Subcutaneous adipose tissue (tissue), 4 donors: ENCODE results near the gene NEK5. TPM values are rescaled to one million over a fixed set of nuclear protein-coding genes. Genes with fewer than 3 reads are reported as not detected.

Experiments used
- total RNA-seq, 4 donors: library from RNA; depleted of rRNA; stranded (reverse); fragments of >200 nt; gene quantifications; one replicate each; pipeline ENCODE4 v1.1.0, GENCODE V29; 2016
- TF ChIP-seq, protein P1 (sequence below): fragments of 450-650 bp; IDR thresholded peaks from one replicate; pipeline ENCODE4 v1.5.1; 2016; ENCODE audit warnings: low read depth, mild to moderate bottlenecking, control low read depth, antibody characterized with exemption, moderate library complexity

The NEK5 gene
- total RNA-seq, 4 donors from 2014 or later = 0.16 to 0.22 (median 0.17) TPM; not detected in 1

DNA sequence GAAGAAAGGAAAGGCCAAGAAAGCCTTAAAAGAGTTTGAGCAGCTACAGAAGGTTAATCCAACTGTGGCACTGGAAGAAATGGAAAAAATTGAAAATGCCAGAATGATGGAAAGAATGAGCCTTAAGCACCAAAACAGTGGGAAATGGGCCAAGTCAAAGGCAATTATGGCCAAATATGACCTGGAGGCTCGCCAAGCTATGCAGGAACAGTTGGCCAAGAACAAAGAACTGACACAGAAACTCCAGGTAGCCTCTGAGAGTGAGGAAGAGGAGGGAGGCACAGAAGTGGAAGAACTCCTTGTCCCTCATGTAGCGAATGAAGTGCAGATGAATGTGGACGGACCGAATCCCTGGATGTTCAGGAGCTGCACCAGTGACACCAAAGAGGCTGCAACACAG is 99.3 kb downstream of the NEK5 start:
- TF ChIP-seq, protein P1, sequence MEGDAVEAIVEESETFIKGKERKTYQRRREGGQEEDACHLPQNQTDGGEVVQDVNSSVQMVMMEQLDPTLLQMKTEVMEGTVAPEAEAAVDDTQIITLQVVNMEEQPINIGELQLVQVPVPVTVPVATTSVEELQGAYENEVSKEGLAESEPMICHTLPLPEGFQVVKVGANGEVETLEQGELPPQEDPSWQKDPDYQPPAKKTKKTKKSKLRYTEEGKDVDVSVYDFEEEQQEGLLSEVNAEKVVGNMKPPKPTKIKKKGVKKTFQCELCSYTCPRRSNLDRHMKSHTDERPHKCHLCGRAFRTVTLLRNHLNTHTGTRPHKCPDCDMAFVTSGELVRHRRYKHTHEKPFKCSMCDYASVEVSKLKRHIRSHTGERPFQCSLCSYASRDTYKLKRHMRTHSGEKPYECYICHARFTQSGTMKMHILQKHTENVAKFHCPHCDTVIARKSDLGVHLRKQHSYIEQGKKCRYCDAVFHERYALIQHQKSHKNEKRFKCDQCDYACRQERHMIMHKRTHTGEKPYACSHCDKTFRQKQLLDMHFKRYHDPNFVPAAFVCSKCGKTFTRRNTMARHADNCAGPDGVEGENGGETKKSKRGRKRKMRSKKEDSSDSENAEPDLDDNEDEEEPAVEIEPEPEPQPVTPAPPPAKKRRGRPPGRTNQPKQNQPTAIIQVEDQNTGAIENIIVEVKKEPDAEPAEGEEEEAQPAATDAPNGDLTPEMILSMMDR = no peak

DNA sequence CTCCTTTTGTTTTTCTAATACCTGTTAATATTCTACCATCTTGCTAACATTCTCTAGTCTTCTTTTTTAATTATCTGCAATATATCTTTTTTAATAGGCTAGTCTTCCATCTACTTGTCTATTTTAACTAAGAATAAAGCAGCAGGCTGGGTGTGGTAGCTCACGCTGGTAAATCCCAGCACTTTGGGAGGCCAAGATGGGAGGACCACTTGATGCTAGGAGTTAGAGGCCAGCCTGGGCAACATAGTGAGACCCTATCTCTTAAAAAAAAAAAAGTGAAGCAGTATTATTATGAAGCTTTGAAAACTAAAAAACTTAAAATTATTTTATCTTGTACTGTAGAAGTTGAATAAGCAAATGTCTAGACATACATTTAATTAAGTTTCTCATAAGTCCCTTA is 101.0 kb downstream of the NEK5 start:
- TF ChIP-seq, protein P1 = no peak

DNA sequence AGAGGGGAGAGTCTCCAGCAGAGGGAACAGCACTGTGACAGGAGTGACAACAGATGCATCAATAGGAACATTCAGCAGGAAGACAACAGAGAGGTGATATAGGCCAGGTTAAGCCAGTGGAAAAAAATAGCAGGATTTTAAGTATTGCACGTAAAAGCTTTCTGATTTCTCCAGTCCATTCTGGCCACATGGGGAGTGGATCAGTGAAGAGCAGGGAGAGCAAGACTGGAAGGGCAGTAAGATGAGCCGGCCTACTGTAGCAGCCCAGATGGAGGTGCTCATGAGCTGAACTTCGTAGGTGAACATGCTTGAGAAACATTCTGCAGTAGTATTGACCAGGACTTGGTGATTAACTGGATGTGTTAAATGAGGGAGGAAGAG is 102.6 kb downstream of the NEK5 start:
- TF ChIP-seq, protein P1 = no peak

- TF ChIP-seq, protein P1 = no peak
These were observed 103.2 kb downstream of the NEK5 start for GRCh38 chr13:52025475-52026245.

- TF ChIP-seq, protein P1 = no peak
These were observed 104.4 kb downstream of the NEK5 start, which contains the start of gene UTP14C for GRCh38 chr13:52024481-52024880. Gene UTP14C (plus strand): TSS chr13:52024691. CDS start chr13:52028805, 4,114 bp downstream.

GRCh38 chr13:52022356-52022755 is 106.5 kb downstream of the NEK5 start:
- TF ChIP-seq, protein P1 = no peak

DNA sequence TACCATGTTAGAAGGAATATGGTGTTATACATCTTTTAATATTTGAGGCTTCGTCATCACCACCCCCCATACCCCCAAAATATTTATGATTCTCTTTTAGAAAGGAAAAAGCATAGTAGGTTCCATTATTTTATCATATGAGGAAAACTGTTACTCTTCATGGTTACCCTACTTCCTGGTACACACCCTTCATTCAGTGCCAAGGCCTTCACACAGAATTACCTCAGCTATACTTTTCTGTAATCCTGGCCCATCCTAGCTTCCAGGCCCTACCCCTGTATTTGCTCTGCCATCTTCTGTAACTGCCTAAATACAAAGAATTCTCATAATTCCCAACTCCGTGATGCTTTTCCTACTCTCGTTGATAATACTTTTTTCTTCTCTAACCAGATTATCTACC is 108.7 kb downstream of the NEK5 start:
- TF ChIP-seq, protein P1 = no peak
